SK-N-MC (cell line): Measurements from ENCODE around the gene LIN28A.
A peak's percentile ranks its signal among the peaks of the same experiment; 100 is the strongest.

Source experiments
- DNase-seq: peaks from one replicate; pipeline ENCODE4 v3.0.0-alpha.2; 2011; ENCODE audit warnings: low read depth, low spot score
- H3K27ac ChIP-seq: fragments of 200-600 bp; sonication (generic); 2 replicates; pipeline ENCODE4 v1.5.1; 2016; ENCODE audit warnings: mixed run types
- H3K36me3 ChIP-seq: fragments of 200-600 bp; sonication (generic); 2 replicates; pipeline ENCODE4 v1.6.1; 2017; ENCODE audit warnings: antibody characterized with exemption, low read length, mixed read lengths; ENCODE audit not compliant: insufficient read depth
- H3K4me3 ChIP-seq: fragments of 200-600 bp; sonication (generic); 2 replicates; pipeline ENCODE4 v1.5.1; 2016
- H3K9ac ChIP-seq: fragments of 200-600 bp; sonication (generic); 2 replicates; pipeline ENCODE4 v1.8.0; 2017; ENCODE audit warnings: mixed run types, mixed read lengths; ENCODE audit not compliant: insufficient read length
- H3K9me3 ChIP-seq: fragments of 200-600 bp; sonication (generic); 2 replicates; pipeline ENCODE4 v1.6.1; 2017; ENCODE audit warnings: low read depth, mild to moderate bottlenecking, antibody characterized with exemption, low read length, moderate library complexity, mixed read lengths
- EZH2 ChIP-seq: fragments of 200-600 bp; sonication (generic); IDR thresholded peaks from one replicate; pipeline ENCODE4 v1.6.1; 2017; ENCODE audit warnings: antibody characterized with exemption
- FOXP2 ChIP-seq: optimal IDR thresholded peaks from 2 replicates; pipeline ENCODE3; 2011; ENCODE audit warnings: mild to moderate bottlenecking, moderate library complexity; ENCODE audit not compliant: insufficient read depth; ENCODE audit errors: extremely low read length, control extremely low read depth
- POLR2AphosphoS5 ChIP-seq: IDR thresholded peaks from 2 replicates; pipeline ENCODE4 v1.6.1; 2012; ENCODE audit warnings: mild to moderate bottlenecking, low read depth, low read length, borderline replicate concordance

Gene LIN28A

GRCh38 chr1:26403656-26404055, 7.0 kb upstream of the LIN28A start:
- TF ChIP-seq EZH2 (no peak), FOXP2 (no peak), POLR2AphosphoS5 (no peak)
- Histone ChIP-seq H3K9me3 (no peaks in the 10 kb centered on the region), H3K4me3 (no peak overlapping the region), H3K27ac (no peak overlapping the region), H3K36me3 (no peaks in the 10 kb centered on the region), H3K9ac (no peak overlapping the region)
- no peak for DNase-seq

- Histone ChIP-seq H3K9ac (no peak overlapping the region), H3K36me3 (no peaks in the 10 kb centered on the region), H3K4me3 (no peak overlapping the region), H3K9me3 (no peaks in the 10 kb centered on the region), H3K27ac (no peak overlapping the region)
- TF ChIP-seq FOXP2 (no peak), EZH2 (no peak), POLR2AphosphoS5 (no peak)
- no peak for DNase-seq
These were observed 6.0 kb upstream of the LIN28A start for GRCh38 chr1:26404641-26405040.

GRCh38 chr1:26405281-26405915, 5.2 kb upstream of the LIN28A start:
- TF ChIP-seq FOXP2 (no peak), POLR2AphosphoS5 (no peak), EZH2 (no peak)
- Histone ChIP-seq H3K36me3 (no peaks in the 10 kb centered on the region), H3K9me3 (no peaks in the 10 kb centered on the region), H3K9ac (no peak overlapping the region), H3K4me3 (no peak overlapping the region), H3K27ac (no peak overlapping the region)
- DNase-seq = no peak

DNA sequence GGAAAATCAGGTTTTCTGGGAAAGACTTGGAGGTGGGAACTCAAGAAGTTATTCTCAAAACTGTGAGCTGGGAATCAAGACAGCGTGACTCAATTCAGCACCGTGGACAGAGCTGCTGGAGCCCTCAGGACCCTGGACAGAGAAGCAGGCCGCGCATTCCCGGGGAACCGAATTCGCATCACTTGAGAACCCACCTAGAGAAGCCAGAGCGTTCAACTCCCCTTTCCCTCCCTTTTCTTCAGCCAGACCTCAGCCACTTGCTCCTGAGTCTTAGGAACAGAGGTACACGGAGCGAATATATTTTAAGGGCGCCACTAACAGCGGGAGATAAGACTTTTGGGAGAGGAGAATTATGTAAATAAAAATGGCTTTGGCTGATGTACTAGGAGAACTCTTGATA, 2.0 kb upstream of the LIN28A start:
- no peak for TF ChIP-seq FOXP2
- TF ChIP-seq POLR2AphosphoS5 = no peak
- no peak for TF ChIP-seq EZH2
- no peak overlapping the region for H3K27ac ChIP-seq
- no peak overlapping the region for H3K9ac ChIP-seq
- no peaks in the 10 kb centered on the region for H3K9me3 ChIP-seq
- no peak overlapping the region for H3K4me3 ChIP-seq
- no peaks in the 10 kb centered on the region for H3K36me3 ChIP-seq
- peak; percentile 50 for DNase-seq

DNA sequence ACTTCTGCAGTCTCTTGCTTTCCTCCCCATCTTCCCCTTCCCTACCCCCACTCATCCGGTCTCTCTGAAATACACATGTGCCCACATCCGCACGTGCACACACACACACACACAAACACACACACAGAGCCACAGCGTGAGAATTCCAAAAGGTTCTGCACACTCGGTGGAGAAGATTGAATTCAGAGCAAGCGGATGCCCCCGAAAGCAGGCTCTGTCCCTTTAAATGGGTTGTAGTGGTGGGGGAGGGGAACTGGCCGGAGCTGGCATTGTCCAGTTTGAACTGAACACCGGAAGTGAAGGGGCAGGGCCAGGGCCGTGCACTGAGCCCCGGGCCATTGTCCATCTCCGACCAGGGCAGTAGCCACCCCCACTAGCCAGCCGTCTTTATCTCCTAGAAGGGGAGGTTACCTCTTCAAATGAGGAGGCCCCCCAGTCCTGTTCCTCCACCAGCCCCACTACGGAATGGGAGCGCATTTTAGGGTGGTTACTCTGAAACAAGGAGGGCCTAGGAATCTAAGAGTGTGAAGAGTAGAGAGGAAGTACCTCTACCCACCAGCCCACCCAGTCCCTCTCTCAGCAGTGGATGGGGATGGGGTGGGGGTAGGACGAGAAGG, 1.3 kb upstream of the LIN28A start:
- H3K27ac ChIP-seq = no peak overlapping the region
- H3K9me3 ChIP-seq = no peaks in the 10 kb centered on the region
- no peak overlapping the region for H3K9ac ChIP-seq
- no peak overlapping the region for H3K4me3 ChIP-seq
- TF ChIP-seq FOXP2 = no peak
- no peak for TF ChIP-seq POLR2AphosphoS5
- no peak for TF ChIP-seq EZH2
- H3K36me3 ChIP-seq = no peaks in the 10 kb centered on the region
- DNase-seq = no peak

DNA sequence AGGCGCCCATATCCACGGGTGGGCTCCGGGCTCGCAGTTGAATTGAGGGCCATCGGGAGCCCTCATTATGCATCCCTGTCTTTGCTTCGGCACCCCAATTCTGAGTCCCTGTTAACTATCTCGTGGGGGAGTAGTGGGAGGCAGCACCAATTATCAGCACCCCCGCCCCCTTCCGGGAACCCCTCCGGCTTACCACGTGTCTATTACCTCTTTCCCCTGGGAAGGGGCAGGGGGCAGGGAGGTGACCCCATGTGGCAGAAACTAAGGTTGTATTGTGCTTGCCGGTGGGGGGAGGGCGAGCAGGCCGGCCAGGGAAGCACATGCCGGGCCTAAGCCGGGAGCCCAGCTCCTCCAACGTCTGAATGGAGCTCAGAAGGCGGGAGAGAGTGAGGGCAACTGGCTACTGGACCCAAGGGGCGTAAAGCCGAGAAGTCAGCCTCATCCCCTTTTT, 1.0 kb downstream of the LIN28A start:
- TF ChIP-seq FOXP2 (no peak), POLR2AphosphoS5 (no peak), EZH2 (no peak)
- H3K27ac ChIP-seq = no peak overlapping the region
- DNase-seq = no peak
- no peaks in the 10 kb centered on the region for H3K36me3 ChIP-seq
- no peak overlapping the region for H3K4me3 ChIP-seq
- H3K9ac ChIP-seq = no peak overlapping the region
- no peaks in the 10 kb centered on the region for H3K9me3 ChIP-seq

GRCh38 chr1:26412180-26412840, 1.7 kb downstream of the LIN28A start:
- Histone ChIP-seq H3K4me3 (no peak overlapping the region), H3K9me3 (no peaks in the 10 kb centered on the region), H3K9ac (no peak overlapping the region), H3K27ac (no peak overlapping the region), H3K36me3 (no peaks in the 10 kb centered on the region)
- TF ChIP-seq FOXP2 = no peak
- no peak for TF ChIP-seq POLR2AphosphoS5
- no peak for TF ChIP-seq EZH2
- DNase-seq = no peak

DNA sequence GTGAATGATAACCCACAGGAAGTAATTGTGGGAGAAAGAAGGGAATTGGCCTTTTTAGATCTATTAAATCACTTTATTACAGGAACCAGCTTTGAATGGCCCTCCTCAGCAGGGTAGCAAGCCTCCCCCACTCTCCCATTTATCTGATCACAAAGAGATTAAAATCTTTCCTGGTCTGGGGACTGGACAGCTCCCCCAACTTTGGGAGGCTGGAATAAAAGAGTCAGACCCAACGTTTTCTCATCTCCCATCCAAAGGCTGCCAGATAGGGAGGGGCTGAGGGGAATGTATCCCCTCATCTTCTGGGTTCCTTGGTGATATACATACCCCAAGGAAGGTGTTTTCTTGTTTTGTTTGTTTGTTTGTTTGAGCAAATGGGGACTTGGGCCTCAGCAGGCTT, 2.4 kb downstream of the LIN28A start:
- DNase-seq = no peak
- no peak overlapping the region for H3K4me3 ChIP-seq
- no peaks in the 10 kb centered on the region for H3K36me3 ChIP-seq
- H3K9me3 ChIP-seq = no peaks in the 10 kb centered on the region
- TF ChIP-seq POLR2AphosphoS5 = no peak
- no peak for TF ChIP-seq EZH2
- TF ChIP-seq FOXP2 = no peak
- no peak overlapping the region for H3K9ac ChIP-seq
- no peak overlapping the region for H3K27ac ChIP-seq
